Erythroblast (primary cell): ENCODE measurements around the gene CFD.

Experiments
- DNase-seq, 2 experiments: peaks; one replicate each; lab custom pipeline; 2025; lab: John Stamatoyannopoulos, UW
- GATA1 ChIP-seq: IDR thresholded peaks from 2 replicates; pipeline ENCODE4 v1.6.1; 2011; ENCODE audit warnings: low read depth, mild to moderate bottlenecking, control low read depth, low read length, moderate library complexity
- POLR2A ChIP-seq: IDR thresholded peaks from 2 replicates; pipeline ENCODE4 v1.6.1; 2011; ENCODE audit warnings: mild to moderate bottlenecking, low read length

The CFD gene

DNA sequence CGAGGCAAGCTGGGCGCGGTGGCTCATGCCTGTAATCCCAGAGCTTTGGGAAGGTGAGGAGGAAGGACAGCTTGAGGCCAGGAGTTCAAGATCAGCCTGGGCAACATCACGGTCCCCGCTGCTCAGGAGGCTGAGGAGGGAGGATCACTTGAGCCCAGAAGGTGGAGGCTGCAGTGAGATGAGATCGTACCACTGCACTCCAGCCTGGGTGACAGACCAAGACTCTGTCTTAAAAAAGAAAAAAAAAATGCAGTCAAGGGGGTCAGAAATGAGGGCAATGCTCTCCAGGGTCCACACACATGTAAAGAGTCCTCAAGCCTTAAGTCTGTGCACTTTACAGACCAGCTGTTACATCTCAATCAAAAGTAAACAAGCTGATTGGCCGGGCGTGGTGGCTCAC, 45.1 kb downstream of the CFD start:
- DNase-seq, result no peak
- no peak for TF ChIP-seq GATA1
- no peak for TF ChIP-seq POLR2A

DNA sequence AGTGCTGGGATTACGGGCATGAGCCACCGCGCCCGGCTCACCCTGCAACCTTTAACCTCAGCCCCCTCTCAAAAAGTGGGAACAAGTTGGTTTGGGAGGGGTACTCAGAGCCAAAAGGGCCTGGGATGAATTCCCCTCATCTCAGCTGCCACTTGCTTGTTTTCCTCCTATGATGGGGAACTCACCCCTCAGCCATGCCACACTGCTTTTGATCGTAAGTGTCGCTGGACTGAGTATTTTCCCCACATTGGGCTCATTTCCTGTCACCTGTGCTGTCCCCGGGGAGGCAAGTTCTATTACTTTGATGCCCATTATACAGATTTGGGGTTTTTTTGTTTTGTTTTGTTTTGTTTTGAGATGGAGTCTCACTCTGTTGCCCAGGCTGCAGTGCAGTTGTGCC, 47.0 kb downstream of the CFD start:
- TF ChIP-seq POLR2A, result no peak
- TF ChIP-seq GATA1, result no peak
- no peak for DNase-seq

DNA sequence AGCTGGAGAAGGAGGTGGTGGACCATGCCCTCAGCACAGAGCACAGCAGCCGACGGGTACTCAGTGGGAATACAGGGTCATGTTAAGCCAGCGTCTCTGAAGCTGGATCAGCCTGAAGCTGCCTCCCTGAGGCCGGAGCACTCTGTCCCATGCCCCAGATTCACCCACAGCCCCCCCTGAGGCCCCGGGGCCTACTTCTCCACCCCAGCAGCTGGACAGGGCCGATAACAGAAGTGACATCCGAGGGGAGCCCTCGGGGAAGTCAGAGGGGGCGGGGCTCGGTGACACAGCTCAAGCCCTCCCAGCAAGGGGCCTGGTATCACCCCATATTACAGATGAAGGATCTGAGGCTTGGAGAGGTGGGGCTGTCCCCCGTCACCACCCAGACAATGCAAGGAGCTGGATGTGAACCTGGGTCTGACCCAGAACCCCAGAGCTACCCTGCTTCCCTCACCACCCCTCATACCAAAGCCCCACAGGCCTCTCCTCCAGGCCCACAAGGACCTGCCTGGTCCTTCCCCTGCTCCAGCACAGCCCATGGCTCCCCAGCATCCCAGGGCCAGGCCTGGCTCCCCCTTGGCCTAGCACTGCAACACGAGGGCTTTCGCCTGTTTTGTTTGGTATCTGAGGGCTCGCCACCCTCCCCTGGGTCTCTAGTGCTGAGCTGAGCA, 47.9 kb downstream of the CFD start:
- peak; percentile 99 for DNase-seq

DNA sequence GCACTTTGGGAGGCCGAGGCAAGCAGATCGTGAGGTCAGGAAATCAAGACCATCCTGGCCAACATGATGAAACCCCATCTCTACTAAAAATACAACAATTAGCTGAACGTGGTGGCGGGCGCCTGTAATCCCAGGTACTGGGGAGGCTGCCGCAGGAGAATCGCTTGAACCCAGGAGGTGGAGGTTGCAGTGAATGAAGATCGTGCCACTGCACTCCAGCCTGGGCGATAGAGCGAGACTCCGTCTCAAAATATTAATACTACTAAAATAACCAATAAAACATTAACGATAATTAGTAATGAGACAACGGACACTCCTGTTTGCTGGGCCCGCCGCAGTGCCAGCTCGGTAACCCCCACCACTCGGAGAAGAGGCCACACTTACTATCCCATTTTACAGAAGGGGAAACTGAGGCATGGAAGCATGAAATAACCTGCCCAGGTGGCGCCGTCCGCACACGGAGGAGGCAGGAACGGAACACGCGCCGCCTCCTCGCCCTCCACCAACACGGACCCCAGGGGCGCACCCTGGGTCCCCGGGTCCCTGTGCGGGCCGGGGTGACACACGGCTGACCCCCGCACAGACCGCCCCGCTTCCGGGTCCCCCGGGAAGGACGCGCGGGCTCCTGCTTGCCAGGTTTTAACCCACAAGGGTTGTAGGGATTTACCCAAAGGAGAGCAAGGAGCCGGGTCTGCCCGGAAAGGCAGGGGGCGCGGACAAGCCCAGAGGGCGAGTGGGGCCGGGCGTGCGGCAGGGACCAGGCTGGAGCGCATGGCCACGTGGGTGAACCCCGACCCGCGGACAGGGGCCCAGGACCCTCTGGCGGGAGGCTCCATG, 52.0 kb downstream of the CFD start:
- TF ChIP-seq GATA1 (no peak), POLR2A (no peak)
- no peak for DNase-seq

More for the DNA sequence above, 47.9 kb downstream of the CFD start:
- TF ChIP-seq GATA1 (peak; percentile 54), POLR2A (peak; percentile 67)

DNA sequence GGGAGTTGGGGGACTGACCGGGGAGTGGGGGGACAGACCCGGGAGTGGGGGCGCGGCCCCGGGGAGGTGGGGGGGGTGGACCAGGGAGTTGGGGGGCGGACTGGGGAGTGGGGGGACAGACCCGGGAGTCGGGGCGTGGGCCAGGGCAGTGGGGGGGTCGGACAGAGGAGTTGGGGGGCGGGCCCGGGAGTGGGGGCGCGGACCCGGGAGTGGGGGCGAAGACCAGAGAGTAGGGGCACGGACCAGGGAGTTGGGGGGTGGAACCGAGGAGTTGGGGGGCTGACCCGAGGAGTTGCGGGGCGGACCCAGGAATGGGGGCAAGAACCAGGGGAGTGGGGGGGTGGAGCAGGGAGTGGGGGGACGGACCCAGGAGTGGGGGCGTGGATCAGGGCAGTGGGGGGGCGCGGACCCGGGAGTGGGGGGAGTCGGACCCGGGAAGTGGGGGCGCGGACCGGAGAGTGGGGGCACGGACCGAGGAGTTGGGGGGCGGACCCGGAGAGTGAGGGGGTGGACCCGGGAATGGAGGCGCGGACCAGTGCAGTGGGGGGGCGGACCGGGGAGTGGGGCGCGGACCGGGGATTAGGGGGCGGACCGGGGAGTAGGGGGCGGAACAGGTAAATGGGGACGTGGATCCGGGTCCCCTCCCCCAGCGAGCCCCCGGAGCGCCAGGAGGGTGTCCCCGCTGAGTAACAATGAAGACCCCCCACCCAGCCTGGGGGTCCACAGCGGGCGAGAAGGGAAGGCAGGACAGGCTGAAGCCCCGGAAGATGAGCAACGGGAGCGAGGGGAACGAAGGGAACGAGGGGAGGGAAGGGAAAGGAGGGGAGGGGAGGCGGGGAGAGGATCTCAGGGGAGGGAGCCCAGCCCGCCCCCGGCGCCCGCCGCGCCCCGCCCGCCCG, 53.0 kb downstream of the CFD start:
- peak; percentile 61 to 78 for DNase-seq
- TF ChIP-seq POLR2A (no peak), GATA1 (no peak)
